HG03039 (cell line): ENCODE data around the gene ST3GAL2.

Experiments used
- ATAC-seq: cut with Tn5 transposase; IDR thresholded peaks from one replicate; pipeline ENCODE4 v1.9.1; 2021; ENCODE audit warnings: mild to moderate bottlenecking, moderate library complexity; ENCODE audit not compliant: unreplicated experiment

Gene ST3GAL2

DNA sequence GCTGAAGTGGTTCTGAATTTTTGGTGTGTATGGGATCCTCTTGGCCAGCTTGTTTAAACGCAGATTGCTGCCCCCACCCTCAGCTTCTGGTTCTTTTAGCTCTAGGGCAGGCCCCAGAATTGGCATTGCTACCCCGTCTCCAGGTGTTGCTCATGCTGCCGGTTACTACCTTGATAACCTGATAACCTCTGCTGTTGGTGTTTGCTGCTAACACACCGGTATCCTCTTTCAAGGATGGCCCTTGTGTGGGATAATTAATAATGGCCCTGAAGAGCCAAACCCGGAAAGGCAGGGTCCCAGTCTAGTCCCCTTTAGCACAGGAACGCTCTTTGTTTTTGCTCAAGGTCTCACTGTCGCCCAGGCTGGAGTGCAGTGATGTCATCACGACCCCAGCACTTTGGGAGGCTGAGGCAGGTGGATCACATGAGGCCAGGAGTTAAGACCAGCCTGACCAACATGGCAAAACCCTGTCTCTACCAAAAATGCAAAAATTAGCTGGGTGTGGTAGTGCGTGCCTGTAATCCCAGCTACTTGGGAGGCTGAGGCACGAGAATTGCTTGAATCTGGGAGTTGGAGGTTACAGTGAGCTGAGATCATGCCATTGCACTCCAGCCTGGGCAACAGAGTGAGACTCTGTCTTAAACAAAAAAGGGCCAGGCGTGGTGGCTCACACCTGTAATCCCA, 1.3 kb upstream of the ST3GAL2 start:
- no peak for ATAC-seq

DNA sequence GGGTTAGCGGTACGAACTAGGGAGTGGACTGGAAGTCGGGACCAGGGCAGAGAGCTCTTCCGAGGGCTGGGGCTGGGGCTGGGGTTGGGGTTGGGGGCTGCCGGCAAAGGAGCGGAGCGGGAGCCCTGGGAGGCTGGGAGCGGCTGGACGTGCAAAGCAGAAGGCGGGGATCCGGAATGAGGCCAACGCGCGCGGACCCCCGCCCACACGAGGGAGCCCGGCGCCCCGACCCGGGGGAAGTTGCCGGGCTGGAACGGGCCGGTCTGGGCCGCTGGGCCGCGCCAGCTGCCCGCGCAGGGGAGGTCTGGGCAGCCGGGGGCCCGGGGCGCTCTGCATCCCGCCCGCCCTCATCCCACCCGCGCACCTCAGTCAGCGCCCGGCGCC, 323 bp downstream of the ST3GAL2 start:
- no peak for ATAC-seq

DNA sequence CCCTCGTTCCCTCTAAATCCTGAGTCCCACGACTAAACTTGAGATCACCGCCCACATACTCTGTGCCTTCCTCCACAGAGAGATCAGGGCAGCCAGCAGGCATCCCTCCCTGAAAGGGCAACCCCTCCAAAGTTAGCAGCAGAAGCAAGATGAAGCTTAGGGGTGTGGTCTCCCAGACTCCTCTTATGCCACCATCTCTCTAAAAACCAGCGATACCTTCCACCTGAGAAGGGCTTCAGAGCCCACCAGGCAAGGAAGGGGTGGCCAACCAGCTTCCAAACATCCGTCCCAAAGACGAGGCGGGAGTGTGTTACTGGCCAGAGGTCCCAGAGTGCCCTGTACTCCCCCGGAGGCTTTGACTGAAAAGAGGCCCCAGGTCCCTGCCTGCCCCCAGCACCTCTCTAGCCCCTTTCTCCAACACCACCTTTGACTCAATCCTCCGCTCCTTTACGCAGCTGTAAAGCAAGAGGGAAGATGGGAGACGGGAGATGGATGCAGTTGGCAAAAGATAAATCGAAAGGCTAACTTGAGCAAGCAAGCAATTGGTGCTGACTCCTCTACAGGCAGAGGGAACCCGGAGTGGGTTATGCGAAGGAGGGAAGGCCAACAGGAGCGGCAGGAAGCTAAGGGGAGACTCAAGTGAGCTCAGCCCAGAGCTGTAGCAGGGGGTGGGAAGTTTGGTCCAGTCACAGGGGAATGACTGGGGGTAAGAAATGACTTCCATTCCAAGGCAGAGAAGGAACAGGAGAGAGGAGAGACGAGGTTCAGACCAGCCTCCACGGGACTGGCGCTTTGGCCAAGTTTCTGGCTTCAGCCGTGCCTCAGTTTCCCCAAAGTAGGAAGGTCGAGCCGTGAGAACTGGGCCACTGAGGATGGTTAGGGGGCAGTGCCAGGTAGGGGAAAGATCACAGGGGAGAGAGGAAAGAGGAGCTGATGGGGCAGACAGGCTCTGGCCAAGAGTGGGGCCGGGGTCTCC, 1.0 kb downstream of the ST3GAL2 start:
- no peak for ATAC-seq

DNA sequence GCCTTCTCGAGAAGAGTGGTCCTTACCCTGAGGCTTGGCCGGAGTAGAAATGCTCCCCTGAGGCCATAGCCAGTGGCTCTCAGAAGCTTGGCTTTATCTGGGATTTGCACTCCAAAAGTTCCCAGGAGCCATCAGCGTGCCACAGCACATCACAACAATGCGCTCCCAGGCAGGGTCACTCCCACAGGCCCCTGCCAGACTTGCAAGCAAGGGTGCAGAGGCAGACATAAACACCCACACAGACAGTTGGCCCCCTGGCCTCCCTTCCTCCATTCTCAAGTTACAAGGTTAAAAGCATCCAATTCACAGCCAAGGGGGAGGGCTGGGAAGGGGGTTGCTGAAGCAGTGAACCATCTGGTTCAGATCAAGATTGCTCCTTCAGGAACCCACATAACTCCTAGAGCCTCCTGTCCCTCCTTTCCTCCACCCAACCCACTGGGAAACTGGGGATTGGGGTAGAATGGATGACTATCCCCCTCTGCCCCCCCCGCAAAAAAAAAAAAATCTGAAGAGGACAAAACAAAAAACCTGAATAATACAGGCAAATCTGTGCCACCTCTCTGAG, 1.8 kb downstream of the ST3GAL2 start:
- no peak for ATAC-seq

DNA sequence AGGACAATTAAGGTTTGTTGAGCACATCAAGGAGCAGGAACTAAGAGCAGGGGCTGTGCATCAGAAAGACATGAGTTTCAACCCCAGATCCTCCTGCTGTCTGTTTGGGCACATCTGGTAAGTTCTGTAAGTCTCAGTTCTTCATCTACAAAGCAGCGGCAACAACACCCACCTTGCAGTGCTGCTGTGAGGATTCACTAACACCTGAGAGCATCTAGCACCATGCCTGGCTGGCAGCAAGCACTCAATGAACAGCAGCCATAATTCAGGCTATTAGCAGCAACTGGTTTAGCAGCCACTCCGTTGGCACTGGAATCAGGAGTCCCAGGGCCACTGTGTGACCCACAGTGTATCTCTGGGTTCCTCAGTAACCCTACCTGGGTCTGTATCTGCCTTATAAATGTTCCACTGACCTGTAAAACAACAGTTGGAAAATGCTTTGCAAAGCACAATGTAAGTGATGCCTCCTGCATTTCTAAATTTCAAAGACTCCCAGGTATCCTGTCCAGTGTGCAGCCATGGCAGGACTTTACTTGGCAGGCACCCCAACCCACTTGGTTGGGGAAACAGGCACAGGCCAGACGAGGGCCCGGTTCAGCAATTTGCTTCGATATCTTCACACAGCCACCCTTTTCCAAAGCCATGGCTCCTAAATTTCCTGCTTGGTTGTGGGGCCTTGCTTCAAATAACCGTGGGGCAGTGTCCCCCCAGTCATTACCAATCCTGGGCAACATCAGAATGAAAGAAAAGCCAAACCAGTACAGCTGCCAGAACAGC, 4.2 kb downstream of the ST3GAL2 start:
- no peak for ATAC-seq

DNA sequence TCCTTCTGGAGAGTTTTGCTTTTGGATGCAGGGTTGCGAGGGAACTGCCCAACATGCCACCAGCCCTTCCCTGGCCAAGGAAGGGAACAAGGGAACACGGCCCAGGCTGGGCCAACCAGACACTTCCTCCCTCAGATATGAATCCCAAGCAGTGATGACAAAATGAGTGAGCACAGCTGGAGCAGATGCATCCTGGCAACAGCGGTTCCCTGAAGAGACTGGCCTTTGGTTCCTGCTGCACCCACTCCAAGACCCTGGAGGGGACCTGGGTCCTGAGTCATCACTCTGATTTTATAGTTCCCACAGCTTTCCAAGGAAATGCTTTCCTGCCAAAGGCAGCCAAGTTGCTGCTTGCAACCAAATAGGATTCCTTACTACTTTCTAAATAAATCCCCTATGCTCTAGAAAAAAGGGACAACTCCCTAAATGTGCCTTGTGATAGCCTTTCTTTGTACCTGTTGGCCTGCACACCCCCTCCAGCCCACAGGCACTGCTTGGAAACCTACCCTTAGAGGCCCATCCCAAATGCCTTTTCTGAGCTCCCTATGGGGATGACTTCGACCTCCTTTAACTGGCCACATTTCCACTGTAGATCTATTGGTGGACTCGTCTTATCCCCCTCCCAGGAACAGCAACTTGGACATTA, 5.3 kb downstream of the ST3GAL2 start:
- ATAC-seq = no peak

DNA sequence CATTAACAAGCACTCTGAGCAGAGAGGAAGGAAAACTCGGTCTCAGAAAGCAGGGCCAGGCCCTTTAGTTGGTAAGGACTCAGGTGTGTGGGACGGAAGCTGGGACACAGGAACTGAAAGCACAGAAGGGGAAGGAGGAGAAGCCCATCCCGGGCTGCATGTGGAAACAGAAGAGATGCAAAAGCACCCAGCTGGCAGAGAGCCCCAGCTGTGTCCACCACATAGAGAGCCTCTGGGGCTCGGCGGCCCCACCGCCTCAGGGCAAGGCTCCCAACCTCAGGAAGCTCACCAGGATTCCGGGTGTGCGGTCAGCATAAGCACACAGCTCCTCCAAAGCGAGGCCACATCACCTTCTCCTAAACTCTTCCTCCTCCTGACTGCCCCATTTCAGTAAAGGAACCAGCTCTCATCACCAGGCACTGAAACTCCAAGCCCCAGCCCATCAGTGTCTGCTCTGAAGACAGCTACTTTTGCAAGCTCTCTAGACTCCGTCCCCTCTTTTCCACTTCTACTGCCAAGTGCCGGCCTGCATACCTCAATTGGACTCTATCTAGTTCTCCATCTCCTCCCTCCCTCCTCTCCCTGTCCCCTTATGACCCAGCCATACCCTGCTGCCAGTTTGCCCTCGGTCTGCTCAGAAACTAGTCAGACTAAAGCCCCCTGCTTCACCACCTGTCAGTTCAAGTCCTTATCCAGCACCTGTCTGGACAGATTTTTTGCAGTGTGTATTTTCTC, 6.0 kb downstream of the ST3GAL2 start:
- ATAC-seq = no peak

DNA sequence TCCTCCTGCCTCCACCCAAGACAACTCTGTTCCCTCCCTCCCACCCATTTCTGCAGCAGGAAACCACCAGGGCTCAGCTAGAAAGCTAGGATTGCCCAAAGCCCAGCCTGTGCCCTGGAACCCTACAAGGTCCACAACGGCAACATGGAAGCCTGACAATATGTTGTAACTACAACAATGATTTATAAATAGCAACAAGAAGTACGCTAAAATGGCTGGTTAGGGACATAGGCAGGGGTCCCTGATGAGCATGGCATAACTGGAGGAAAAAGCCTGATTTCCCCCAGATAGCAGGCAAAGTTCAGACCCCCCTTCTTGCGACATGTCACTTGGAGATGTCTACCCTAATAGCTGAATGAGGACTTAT, 6.6 kb downstream of the ST3GAL2 start:
- ATAC-seq = no peak

DNA sequence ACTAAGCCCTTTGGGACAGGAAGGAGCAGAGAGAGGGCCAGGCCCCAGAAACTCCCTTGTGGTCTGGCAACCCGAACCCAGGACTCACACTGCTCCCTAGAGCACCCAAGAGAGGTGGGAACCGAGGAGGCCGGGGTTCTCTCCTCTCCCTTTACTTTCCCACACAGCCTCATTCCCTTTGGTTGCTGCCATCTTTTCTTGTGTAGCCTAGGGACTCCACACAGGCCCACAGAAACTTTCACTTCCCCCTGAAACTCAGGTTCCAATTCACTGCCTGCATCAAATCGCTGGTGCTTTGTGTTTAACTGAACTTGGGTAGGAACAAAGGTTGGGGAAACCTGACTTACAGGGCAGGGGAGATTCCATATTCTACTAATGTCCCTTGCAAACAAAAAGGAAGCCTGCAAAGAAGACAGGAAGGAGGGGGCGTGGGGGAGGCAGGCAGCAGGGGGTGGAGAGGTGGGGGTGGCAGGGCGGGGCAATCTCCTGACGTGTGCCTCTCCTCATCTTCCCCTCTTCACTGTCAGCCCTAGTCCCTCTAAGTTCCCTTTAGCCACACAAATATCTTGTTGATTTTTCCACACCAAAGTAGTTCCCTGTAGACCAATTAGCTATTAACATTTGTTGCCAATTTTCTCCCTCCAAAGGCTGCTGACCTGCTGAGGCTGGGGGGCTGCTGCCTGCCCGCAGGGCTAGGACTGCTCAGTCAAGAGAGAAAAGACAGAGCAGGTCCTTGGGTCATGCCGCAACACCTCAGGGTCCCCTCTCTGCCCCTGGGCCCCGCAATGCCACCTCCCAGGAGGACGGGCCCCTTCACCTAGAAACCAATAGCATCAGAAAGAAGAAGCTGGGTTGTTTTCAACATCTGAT, 8.0 kb downstream of the ST3GAL2 start:
- peak; percentile 41 for ATAC-seq

DNA sequence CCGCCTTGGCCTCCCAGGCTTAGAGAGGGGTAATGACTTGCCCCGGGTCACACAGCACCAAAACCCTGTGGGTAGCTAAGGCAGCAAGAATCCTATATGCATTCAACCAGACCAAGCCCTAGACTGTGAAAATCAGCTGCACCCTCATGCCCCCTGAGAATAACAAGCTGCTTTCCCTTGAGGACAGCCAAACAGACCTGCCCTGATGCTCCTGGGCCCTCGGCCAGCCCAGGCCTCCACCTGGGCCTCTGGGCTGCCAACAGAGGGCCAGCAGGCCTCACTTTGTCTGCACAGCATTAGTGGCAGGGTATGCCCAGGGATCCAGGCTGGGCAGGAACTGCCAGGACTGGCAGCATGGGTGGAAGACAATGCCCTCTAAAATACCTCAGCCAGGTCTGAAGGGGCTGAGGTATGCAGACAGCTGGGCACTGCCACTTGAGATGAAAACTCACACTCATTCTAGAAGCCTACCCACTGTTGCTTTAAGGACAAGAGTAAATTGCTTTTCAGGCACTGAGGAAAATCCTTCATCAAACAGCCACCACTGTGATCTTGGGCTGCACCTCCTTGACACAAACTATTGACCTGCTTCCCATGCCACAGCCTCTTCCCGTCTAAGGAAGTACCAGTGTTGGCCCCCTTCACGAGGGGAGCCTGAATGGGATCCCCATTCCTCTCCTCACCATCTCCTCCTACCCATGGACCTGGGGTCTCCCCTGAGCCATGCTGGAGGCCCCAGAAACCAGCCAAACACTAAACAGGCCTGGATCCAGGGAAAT, 8.8 kb downstream of the ST3GAL2 start:
- no peak for ATAC-seq

DNA sequence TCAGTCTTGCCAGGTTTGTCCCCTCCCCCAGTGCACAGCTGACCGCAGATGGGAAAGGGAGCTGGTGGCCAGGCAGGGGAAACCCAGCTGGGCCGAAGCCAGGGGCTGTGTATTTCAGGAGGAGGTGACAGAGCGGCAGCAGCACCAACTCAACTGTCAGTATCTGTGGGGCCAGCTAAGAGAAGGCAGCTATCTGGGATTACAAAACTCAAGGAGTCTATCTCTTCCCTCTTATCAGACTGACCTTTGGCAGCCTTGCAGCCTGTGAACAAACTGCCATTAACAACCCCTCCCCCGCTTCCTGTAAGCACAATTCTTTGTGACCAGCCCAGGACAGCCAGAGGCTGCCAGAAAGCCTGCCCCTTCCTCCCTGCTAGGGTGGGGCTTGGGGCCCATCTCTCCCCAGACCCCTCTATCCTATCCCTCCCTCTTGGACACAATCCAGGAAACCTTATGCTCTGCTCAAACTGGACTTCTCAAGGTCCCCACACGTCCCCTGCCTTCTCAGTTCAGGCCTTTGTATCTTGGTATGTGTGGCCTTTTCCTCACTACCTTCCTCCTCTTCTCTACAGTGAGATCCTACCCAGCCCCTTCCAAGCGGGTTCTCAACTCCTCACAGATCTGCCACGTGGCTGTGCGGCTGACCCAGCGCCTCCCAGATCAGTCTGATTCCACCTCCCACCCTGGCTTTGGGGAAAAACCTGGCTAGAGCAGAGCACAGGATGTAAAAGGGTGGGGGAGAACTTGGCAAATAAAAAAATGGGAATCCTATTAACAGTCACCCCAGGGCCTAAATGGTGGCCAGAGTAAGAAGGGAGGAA, 10.5 kb downstream of the ST3GAL2 start:
- peak; percentile 29 for ATAC-seq

DNA sequence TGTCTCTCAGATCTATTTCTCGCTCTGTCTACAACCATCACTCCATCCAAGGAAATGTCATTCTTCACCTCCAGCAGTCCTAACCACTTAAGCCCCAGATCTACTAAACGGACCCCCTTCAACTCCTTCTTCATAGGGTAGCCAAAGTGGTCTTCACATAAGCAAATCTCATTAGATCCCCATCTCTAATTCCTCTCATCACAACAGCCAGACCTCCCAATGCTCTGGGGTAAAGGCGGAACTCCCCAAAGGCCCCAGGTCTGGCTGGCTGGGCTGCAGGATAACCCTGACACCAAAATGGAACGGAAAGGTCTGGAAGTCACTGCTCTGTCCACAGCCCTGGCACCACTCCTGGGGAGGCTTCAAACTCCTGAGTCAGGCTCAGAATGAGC, 11.1 kb downstream of the ST3GAL2 start:
- no peak for ATAC-seq

DNA sequence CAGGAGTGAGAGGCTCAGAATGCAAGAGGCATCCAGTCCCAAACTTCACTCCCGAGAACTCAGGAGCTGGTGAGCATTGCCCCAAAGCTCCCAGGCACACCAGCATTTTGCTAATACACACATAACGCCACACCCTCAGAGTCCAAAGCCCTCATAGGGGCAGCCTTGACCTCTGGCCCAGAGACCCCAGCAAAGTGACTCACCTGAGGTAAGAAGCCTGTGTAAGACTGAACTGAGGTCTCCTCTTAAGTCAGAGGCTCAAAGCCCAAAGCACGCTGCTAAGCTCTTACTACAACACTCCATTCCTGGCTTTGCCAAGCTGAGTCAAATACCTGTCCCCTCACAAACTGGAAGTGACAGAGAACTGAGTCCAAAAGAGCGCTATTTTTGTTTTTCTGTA, 16.4 kb downstream of the ST3GAL2 start:
- no peak for ATAC-seq

DNA sequence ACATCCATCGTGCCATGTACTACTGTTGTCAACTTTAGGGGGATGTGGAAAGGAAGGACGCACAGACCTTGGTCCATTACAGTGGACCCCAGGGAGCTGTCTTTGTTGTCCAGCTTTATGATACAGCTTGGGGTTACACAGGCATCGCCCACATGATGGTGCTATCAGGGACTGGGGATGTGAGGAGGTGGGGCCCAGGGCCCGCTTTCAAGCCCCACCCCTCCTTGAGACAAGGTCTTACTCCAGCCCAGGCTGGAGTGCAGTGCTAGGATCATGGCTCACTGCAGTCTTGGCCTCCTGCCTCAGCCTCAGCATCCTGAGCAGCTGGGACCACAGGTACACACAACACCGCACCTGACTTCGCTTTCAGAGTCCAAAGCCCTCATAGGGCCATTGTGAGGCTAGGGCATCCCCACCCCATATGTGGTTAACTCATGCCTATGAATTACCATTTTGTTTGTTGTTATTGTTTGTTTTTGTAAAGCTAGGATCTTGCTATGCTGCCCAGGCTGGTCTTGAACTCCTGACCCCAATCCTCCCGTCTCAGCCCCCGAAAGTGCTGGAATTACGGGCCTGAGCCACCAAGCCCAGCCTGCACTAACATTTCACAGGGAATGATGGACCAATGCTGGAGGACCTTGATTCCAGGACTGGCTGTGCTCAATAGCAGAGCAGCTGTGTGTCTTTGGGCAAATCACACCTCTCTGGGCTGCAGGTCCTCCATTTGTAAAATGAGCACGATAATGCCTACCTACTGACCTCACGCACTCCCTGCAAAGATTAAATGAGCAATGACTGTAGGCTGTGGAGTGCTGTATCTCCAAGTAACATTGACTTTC, 17.2 kb downstream of the ST3GAL2 start:
- no peak for ATAC-seq

DNA sequence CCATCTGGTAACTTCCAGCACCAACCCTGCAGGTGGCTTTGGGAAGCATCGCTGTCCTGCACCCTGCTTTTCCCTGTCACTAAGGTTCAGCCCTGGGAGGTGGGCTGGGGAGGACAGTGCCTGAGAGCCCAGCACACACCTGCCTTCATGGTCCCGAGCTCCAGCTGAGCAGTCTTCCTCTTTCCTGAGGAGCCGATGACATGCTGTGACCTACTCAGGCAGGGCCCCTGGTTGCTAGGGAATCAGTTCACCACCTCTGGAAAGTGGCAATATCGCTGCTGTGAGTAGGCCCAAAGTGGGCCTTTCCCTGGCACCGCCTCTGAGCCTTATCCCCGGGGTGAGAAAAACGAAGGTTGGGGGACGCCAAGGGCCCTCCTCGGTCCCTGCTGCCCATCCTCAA, 17.9 kb downstream of the ST3GAL2 start:
- no peak for ATAC-seq
